Inflammatory macrophage treated with lipopolysaccharide for 4 hours (primary cell): ENCODE results near the gene TTLL6.

Experiments
- DNase-seq: peaks from one replicate; pipeline ENCODE4 v3.0.0-alpha.2; 2020

TTLL6 gene

DNA sequence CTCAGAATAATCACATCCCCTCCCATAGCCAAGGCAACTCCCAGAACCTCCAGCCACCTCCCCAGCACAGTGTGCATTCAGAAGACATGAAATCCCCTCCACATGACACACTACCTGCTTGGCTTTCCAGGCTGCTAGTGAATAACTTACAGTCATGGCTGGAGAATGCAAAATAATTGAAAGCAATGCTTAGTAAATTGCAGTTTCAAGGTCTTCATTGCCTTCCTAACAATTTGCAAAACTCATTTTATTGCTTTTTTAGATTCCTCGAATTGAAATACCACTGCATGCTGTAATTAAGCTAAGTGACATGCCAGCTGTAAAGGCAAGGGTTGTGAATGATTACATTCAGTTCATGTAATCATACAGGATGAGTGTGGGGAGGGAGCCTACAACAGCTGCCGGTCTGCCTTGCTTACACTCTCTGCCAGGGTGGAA, 59.5 kb downstream of the TTLL6 start:
- no peak for DNase-seq

DNA sequence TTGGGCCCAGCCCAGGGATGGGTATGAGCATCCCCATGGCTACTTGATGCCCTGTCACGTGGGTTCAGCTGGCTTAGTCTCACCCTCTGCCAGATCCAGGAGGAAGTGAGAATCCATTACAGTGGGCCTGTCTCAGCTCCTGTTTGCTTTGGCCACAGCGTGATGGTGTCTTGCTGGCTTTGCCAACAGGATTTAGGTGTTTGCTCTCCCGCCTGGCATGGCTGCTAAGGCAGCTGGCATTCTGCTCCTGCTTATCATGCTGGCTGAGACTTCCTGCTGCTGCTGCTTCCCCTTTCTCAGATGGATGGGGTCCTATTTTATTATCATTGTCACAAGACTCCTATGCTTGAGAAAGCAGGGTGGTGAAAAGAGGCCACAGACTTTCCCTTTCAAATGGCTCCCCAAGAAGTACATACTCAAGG, 60.2 kb downstream of the TTLL6 start:
- peak; percentile 63 for DNase-seq

DNA sequence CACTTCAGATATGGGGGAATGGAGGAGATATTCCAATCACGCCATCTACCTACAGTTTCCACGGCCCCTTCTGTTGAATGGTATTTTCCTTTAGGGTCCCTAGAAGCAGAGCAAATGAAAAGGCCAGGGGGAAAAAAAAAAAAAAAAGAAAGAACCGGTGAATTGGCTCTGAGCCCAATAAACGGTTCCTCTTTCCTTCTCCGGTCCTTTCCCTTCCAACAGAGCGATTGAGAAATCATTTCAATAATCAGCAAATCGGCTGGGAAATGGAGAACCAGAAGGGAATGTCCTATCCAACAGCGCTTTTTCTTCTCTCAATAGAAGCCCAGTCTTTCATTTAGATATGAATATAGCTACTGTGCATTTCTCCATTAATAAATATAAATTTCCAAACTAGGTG, 61.7 kb downstream of the TTLL6 start:
- DNase-seq = peak; percentile 77

DNA sequence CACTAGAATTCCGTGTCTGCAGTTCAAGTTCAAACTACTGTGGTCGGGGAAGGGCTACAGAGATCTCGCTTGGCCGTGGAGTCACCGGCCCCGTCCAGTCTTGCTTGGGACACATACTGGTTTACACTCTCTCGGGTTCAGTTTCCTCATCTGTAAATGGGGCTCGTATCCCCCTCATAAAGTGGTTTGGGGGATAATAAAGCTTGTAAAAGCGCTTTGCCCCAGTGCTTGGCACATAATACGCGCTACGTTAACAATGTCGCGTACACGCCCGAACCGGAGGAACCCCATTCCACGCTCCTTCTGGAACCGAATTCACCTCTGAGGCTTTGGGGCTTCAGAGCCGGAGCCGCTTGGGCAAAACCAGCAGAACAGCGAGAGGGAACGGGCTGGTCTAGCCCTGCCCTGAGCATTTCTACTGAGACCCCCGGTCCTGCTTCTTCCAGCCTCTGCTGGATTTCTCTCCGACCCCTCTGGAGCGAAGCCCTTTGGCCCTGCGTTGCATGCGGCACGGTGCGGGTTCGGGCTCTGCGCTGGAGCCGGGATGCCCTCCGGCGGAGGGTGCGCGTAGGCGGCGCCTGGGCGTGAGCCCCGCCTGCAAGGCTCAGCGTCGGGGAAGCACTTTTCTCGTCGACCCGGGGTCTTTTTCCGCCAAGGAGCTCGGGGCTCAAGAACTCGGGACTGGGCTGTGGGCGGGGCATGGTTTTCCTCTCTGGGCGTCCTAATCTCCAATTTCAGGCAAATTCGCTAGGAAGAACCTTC, 62.3 kb downstream of the TTLL6 start:
- DNase-seq = no peak

DNA sequence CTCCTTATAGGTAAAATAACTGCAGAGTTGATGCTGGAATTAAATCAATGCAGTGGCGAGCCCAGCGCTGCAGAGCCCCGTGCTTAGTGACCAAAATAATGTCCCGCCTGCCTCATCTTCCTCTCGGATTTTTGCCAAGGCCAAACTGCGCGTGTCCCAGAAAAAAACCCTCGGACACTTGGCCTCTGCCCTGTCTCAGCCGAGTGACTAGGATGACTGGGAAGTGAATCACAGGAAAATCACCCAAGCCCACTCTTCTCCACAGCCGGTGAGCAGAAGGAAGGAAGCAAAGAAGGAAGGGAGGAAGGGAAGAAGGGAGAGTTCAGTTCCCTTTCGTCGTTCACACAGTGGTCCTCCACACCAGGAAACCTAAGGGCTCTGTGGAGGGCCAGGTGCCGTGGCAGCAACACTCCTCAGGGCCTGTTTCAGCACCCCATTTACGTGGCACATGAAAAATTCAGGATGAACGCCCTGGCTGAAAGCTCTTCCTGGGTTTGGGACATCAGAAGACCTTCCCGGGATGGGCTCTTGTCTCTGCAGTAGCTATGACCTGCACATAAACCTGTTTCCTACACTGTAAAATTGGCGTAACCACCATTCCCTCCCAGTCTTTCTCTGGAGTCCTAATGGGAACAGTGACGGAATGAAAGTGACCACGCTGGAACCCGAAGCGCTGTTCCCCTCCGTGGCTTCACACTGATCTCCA, 63.1 kb downstream of the TTLL6 start:
- no peak for DNase-seq

DNA sequence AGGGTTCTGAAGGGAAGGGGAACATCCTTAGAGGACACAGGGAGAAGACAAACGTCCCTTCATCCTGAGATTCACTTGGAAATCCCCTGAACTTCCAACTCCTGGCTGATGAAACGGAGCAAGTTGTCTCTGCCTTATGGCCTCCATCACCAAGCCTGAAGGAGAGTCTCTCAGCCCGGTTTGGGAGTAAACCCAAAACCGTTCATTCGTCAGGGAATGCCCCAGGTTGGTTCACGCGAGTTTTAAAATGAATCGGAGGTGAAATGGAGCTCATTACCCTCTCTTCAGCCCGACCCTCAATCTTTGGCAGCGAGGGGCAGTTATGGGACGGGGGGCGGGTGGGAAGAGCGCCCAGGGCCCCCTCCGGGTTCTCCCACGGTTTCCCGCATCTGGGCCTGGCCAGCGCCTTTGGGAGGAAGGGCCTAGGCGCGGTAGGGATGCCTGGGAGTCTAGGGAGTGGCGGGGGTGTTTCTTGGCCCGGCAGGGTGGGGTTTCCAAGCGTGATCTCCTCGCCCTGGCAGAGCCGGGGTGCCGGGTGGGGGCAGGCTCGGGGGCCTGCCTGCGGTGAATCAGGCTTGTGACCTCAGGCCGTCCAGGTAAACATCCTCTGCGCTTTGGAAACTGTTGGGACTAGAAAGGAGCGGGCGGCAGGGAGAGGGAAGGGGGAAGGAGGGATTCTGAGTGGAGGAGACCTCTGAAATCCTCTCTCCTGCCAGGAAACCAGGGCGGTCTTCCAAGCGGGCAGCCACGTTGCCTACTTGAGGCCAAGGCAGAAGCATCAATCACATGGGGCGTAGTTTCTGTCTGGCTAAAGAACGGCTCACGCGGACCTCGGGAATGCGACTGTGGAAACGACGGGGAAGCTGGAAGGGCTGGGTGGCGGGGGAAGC, 64.4 kb downstream of the TTLL6 start:
- DNase-seq = no peak

DNA sequence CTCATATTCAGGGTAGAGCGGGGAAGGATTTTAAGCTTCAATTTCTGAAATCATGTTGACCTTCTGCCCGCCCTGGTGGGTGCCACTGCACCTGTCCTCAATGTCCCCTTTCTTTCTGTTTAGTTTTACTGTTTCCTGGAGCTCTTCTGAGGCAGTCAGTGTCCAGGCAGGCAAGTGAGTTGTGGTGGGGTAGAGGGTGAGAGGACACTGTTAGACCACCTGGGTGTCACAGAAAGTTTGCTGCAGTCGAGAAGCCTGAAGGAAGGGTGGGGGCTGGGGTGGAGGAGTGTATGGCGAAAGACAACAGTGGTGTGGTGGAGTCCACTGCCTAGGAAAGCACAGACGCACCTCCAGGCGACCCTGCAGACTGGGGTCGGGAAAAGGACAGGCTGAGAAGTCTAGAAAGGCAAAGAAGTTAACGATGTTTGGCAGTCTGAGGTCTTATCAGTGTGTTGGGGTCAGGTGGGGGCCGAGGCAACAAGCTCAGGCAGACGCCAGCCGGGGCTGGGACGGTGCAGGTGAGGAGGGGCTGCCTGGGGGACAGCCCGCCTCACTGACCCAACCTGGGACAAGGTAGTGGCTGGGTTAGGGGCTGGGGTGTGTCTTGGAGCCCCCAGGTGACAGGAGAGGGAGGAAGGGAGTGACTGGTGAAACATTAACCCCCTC, 65.2 kb downstream of the TTLL6 start:
- no peak for DNase-seq

DNA sequence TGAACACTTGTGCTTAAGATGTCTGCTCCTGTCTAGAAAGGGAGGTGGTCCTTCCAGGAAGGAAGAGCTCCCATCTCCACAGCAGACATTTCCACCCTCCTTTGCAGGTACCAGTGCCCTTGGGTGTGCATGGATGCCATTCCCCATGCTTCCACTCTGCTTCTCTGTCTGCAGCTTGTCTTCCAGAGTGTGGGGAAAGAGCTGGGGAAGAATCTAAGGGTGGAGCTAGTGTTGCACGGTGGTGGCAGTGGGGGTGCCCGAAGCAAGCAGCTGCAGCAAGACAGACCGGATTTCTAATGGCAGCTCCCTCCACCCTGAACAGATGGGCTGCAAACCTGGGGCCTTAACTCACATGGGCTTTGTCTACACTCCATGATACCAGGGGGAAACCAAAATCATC, 65.9 kb downstream of the TTLL6 start:
- DNase-seq = no peak

DNA sequence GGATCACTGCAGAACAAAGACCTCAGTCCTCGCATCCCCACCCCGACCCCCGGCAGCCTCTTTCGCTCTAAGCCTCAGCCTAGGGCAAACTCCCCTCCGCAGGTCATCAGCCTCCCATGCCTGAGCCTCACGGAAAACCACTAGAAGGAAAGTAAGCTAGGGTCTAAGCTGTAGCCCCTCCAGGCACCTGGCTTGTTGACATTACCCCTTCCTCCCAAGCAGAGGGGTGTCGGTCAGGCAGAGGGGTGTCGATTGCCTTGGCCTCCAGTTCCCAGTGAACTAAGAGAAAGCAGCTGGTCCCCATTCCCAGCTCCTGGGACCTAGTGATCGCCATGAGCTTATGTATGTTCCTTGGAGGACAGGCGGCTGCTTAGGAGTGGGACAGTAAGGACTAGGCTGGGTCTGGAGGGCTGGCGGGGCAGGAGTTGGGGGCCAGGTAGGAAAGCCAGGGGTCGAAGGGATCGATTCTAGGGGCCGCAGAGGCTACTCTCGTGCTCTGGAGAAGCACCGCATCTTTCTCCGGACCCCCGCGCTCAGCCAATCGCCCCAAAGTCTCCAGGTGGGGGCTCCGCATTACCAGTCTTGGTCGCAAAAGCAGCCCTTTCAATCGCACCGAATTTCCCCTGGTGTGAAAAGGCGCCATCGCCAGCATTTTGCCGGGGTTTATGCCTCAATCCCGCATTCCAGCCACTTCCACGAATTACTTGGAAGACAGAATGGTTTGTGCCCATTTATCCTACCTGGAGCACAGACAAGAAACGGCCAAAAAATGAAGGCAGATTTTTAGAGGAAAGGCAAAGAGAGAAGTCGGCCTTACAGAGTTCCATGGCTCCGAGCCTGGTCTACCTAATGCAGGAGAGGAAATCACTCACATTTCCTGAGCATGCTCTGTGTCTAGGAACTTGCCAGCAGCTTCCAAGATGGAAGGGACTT, 67.1 kb downstream of the TTLL6 start:
- no peak for DNase-seq

DNA sequence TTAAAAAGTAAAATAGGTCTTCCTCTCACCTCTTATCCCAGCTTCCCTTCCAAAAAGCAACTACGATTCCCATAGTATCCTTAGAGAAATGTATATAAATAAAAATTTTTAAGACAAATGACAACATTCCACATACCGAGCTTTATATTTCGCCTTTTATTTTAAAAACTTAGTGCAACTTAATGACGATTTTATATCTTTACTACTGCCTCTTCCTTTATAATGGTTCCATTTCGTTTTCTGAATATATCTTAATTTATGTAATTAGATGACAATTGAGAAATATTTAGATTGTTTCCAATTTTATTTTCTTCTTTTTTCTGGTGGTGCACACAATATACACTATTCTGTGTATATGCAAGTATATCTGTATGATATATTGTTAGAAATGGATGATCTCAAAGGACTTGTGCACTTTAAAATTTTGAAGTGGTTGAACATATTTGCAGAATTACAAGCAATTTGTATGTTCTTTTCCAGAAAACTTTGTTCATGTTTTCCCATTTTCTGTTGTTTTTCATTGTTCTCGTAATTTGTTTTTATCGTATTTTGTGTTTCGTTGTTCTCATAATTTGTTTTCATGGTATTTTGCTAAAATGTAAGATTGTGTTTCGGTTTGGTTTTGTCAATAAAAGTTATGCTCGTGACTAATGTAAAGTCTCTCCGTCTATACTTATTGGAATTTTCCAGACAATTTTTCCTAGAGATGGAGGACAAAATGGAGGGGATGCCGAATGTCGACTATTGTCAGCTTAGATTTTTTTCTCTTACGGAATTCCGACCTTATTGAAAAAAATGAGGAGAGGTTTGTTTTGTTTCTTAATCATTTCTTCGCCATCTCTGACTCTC, 68.1 kb downstream of the TTLL6 start:
- no peak for DNase-seq

DNA sequence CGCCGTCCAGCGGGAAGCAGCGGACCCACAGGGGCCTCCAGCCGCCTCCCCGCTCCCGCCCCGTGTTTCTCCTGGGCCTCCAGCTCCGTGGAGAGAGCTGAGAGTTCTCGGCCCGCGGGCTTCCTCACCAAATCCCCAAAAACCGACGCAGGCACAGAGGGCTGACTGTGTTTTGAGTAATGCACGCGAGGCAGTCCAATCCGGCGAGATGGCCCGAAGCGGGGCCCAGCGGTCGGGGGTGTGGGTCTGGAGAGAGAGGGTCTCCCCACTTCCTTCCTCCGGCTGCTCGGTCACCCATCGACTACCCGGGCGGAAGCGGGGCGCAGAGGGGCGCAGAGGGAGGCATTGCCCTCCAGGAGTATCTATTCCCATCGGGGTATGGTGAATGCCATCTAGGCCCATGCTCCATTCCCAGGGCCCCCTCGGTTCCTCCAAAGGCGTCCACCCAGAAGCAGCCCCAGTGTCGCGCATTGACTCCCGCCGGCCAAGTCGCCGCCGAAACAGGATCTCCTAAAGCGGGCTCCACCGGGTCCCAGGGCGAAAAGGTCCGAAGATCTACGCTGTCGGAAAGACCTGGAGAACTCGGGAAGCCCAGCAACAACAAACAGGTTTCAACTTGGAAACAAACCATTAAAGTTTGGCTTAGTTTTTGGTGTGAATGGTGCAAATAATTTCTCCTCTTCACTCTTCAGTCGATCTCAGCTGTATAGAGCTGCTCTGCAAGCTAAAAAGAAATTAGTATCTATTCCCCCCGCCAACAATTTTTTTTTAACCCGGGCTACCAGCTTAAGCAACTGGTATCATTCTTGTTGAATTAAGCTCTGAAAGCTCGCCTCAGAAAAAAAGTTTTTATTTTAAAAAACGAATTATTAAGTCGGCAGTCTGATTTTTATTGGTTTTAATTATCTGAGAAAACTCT, 69.3 kb downstream of the TTLL6 start:
- no peak for DNase-seq

DNA sequence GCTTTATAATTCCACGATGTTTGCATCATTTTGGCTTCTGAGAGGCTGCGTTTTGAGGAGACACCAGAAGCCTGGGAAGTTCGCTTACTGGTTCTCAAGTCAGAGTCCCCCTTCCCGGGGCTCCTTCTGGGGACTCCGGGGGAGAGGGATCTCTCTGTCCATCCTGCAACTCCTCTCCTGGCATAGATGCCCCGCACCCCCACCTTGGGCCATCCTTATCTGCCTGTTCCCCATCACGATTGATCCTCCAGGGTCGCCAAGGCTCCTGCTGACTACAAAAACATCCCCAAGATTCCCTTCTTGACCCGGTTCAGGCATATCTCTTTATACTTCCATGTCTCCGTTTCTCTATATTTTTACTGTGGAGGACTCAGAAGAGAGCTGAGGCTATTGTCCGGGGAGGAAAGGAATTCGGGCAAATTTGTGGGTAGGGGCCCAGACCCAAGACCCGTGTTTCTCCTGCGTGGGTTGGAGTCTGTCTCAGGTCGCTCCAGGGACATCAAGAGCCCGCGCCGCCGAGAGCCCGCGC, 70.0 kb downstream of the TTLL6 start:
- DNase-seq = no peak

DNA sequence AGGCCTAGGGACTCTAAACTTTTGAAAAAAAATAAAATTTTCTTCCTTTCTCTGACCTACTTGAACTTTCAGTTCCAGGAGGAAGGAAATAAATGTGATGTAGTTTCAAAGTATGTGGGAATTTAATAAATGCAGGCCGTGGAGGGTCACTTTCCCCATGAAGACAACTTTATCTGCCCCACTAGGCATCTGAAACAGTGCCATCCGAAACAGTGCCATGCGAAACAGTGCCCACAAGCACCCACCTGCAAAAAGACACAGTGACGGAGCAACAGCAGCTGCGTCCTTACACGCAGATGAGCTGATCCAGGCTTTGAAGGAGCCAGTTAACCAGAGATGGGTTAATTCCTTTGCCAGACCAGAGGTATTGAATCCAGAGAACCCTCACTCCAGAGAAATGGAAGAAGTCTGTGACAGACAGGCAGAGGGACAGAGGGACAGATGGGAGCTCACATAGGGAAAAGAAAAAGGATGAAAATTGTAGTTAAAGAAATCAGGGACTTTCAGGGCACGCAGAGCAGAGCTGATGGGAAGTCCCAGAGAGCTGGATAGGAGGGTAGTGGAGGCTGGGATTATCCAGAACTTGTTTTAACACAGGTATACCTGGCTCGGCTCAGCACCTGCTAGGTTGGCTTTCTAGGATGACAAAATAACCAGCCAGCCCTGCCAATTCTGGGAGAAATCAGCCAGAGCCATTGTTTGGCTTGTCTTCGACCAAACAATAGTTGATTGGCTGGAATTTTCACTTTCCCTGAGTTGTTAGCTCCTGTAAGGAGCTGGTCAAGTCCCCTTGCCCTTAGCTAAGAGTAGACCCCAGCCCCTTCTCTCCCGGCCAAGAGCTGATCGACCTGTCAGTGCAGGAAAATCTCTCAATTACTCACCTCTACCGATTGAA, 71.4 kb downstream of the TTLL6 start:
- DNase-seq = no peak

DNA sequence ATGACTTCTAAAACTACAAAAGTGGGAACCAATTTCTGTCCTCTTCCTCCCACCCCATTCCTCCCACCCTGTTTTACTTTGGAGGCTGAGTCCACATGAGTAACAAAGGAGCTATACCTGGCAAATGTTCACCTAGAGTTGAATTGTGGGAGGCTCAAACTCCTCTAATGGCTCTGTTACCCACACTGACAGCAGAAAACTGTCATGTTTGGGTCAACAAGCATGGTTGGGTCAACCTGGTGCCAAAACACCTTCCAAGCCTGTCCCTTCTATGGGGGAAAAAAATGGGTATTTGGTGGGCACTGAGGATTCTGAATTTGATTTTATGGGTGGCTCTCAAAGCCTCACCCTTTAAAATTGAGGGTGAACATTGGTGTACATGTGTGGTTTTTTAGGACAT, 76.5 kb downstream of the TTLL6 start:
- DNase-seq = no peak

DNA sequence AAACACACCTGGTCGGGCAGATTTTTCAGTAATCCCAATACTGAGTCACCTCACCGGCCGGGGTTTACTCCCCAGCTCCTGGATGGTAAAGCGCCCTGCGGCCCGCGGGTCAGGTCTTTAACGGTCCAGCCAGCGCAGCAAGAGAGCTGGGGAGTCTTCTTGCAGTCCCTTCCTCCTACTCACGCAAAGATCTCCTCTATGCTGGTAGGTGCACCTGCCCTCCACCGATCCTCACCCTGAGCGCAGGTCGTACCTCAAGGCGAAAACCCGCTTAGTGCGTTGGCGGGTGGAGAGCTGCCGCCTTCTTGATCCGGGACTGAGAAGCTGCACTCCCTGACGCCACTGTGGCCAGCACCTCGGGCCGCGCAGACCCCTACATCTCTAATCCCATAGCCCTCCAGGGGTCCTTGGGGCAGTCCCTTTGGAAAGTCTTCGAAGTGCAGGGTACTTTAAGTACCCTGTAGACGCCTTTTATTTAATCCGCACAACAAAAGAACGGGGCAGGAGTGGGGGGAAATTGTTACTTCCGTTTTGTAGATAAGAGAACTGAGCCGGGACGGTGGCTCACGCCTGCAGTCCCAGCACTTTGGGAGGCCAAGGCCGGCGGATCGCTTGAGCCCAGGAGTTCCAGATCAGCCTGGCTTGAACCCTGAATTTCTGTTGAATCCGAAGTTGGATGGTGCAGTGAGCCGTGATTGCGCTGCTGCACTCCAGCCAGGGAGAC, 78.1 kb downstream of the TTLL6 start:
- no peak for DNase-seq

DNA sequence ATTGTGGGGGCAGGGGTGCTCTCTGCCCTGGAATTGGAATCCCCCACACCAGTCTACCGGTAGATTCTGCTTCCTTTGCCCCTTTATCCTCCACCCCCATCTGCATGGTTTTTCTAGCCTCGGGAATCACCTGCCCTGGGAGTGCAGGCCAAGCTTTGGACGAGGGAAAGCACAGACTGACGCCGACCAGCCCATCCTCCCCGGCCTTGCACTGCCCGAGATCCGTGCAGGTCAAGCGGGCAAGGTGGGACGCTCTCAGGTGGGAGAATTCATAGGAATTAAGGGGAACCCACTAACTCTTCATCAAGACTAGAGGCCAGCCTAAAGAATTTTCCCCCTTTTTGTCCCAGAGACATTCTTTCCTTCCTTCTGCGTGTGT, 78.6 kb downstream of the TTLL6 start:
- DNase-seq = no peak

DNA sequence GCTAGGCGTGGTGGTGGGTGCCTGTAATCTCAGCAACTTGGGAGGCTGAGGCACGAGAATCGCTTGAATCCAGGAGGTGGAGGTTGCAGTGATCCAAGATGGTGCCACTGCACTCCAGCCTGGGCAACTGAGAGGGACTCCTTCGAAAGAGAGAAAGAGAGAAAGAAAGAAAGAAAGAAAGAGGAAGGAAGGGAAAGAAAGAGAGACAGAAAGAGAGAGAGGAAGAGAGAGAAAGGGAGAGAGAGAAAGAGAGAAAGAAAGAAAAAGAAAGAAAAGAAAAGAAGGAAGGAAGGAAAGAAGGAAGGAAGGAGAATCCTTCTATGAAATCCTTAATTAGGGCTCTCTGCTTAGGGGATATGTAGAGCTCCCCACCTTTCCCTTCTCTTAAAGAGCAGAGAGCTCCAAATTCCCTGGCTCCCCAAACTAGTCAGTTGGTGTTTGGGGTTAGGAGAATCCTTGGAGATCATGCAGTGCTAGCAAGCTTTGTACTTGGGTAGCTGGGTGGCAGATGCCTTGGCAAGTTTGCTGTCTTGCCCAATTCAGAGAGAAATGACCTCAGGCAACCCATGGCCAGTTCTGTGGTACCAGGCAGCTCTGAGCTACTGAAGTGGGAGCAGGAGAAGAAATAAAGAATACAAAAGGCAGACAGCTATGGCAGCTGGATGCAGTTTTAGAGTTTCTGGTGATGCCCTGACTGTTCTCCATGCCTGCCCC, 79.5 kb downstream of the TTLL6 start:
- no peak for DNase-seq
